ENCODE data around the gene ARMH4. TPM values are rescaled to one million over a fixed set of nuclear protein-coding genes. Genes with fewer than 3 reads are reported as not detected.

The ARMH4 gene, protein sequence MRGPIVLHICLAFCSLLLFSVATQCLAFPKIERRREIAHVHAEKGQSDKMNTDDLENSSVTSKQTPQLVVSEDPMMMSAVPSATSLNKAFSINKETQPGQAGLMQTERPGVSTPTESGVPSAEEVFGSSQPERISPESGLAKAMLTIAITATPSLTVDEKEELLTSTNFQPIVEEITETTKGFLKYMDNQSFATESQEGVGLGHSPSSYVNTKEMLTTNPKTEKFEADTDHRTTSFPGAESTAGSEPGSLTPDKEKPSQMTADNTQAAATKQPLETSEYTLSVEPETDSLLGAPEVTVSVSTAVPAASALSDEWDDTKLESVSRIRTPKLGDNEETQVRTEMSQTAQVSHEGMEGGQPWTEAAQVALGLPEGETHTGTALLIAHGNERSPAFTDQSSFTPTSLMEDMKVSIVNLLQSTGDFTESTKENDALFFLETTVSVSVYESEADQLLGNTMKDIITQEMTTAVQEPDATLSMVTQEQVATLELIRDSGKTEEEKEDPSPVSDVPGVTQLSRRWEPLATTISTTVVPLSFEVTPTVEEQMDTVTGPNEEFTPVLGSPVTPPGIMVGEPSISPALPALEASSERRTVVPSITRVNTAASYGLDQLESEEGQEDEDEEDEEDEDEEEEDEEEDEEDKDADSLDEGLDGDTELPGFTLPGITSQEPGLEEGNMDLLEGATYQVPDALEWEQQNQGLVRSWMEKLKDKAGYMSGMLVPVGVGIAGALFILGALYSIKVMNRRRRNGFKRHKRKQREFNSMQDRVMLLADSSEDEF
- 10 to 100 TPM; 17.3 to 30.7 TPM for total RNA-seq
- polyA plus RNA-seq (2013, experiment 1 of 2) = 31.7 TPM
- 29.4 TPM for polyA plus RNA-seq (2013, experiment 2 of 2)
- long read RNA-seq, experiment 1, full-length matches to known transcripts = 3 of 8 reads
- long read RNA-seq, experiment 1, partial matches to known transcripts = 4 of 8 reads
- long read RNA-seq, experiment 1, other reads (novel, unspliced or antisense) = 1 of 8 reads
- long read RNA-seq, experiment 2, full-length matches to known transcripts = 31 of 44 reads
- long read RNA-seq, experiment 2, partial matches to known transcripts = 5 of 44 reads
- long read RNA-seq, experiment 2, other reads (novel, unspliced or antisense) = 8 of 44 reads
- long read RNA-seq, experiment 3, full-length matches to known transcripts = 63 of 194 reads
- long read RNA-seq, experiment 3, partial matches to known transcripts = 117 of 194 reads
- long read RNA-seq, experiment 3, other reads (novel, unspliced or antisense) = 14 of 194 reads
- long read RNA-seq, experiment 4, partial matches to known transcripts = 0 of 8 reads
- long read RNA-seq, experiment 4, other reads (novel, unspliced or antisense) = 8 of 8 reads

DNA sequence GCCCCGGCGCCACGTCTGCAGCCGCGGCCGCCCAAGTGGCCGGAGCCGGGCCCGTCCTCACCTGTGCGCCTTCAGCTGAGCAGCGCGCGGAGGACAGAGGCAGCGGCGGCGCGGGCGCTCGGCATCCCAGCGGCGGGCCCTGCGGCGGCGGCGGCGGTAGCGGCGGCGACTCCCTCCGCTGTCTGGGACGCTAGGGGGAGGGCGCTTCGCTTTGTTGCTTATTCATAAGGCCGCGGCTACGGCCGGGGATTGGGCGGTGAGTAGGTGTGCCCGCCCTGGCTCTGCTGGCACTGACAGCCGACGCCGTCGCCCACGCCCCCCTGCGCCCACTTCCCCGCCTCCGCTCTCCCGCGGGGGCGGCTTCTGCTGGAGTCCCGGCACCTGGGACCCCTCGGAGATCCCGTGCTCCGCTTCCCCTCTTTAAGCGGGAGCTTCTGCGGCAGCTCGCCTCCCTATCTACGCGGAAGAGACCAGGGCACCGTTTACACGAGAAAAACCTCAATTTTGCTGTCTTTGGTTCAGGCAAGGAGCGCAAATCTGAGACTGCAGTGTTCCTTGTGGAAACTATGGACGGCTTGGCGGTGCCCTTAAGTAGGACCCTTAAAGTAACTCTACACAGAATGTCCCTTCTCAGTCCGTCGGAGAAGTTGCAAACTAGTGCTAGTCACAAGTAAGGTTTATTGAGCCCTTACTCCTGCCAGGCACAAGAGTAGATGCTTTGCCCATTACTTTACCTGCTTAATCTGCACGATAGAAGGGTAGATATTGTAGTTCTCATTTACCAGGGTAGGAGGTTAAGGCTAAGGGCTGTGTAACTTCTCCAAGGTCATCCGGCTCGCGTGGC, at the start of gene ARMH4:
TSS of gene ARMH4 (minus strand) at position 200 of the 844 bp plus-strand sequence. CDS start 12,855 bp downstream, outside the sequence.
- Histone ChIP-seq H3K9me3 (ENCODE audit: control insufficient read depth, low read length) (no peaks in the 10 kb centered on the region), H3K9ac (ENCODE audit: extremely low read depth, low read length, poor library complexity, severe bottlenecking) (peak within 1 kb of the TSS; percentile 45), H3K4me1 (ENCODE audit: control insufficient read depth, insufficient read depth, low read length) (peaks cover 4% of the 10 kb centered on the region), H3K27me3 (ENCODE audit: control insufficient read depth, insufficient read depth, low read length, poor library complexity, severe bottlenecking) (peaks cover 19% of the 10 kb centered on the region), H3K36me3 (ENCODE audit: control insufficient read depth, insufficient read depth, low read length) (no peaks in the 10 kb centered on the region), H3K4me3 (ENCODE audit: low read length) (peak within 1 kb of the TSS; percentile 85), H3K27ac (ENCODE audit: low read depth, low read length) (peak within 1 kb of the TSS; percentile 81)
- Mint-ChIP-seq H3K9me3 (no peaks in the 10 kb centered on the region), H3K27me3 (ENCODE audit: insufficient read depth) (peaks cover 21% of the 10 kb centered on the region), H3K27ac (peak within 1 kb of the TSS; percentile 91), H3K4me1 (peaks cover 35% of the 10 kb centered on the region), H3K4me3 (peak within 1 kb of the TSS; percentile 79), H3K36me3 (ENCODE audit: low read depth) (no peaks in the 10 kb centered on the region)
- peak; percentile 96 for DNase-seq
- TF ChIP-seq, protein P1, sequence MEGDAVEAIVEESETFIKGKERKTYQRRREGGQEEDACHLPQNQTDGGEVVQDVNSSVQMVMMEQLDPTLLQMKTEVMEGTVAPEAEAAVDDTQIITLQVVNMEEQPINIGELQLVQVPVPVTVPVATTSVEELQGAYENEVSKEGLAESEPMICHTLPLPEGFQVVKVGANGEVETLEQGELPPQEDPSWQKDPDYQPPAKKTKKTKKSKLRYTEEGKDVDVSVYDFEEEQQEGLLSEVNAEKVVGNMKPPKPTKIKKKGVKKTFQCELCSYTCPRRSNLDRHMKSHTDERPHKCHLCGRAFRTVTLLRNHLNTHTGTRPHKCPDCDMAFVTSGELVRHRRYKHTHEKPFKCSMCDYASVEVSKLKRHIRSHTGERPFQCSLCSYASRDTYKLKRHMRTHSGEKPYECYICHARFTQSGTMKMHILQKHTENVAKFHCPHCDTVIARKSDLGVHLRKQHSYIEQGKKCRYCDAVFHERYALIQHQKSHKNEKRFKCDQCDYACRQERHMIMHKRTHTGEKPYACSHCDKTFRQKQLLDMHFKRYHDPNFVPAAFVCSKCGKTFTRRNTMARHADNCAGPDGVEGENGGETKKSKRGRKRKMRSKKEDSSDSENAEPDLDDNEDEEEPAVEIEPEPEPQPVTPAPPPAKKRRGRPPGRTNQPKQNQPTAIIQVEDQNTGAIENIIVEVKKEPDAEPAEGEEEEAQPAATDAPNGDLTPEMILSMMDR (conservative IDR thresholded peaks at IDR 0.05) = peak; percentile 48
- 1 to 2% methylated on average over 42 to 70 of the region's 70 CpGs for WGBS, 2 experiments (ENCODE audit: insufficient coverage in 1 of 2, insufficient read length in 1 of 2)

DNA sequence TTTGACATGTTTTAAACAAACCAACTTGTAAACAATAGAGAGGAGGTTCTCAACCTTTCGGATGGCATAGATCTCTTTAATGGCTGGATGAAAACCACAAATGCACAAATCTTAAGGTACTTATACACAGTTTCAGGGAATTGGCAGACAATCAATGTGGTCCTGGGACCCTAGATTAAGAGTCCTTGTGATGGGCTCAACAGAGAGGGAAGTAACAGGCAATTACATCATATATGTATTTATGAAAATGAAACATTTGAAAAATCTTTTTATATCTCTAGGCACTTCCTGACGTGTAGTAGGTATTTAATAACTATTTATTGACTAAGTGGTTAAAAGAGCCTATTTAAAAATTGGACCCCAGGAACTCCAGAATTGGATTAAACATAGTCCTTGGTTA, 48.8 kb upstream of the ARMH4 start:
- Histone ChIP-seq H3K4me3 (ENCODE audit: low read length) (peak overlapping the region; percentile 91), H3K27ac (ENCODE audit: low read depth, low read length) (no peak overlapping the region), H3K27me3 (ENCODE audit: control insufficient read depth, insufficient read depth, low read length, poor library complexity, severe bottlenecking) (peaks cover 6% of the 10 kb centered on the region), H3K36me3 (ENCODE audit: control insufficient read depth, insufficient read depth, low read length) (peaks cover 14% of the 10 kb centered on the region), H3K4me1 (ENCODE audit: control insufficient read depth, insufficient read depth, low read length) (no peaks in the 10 kb centered on the region), H3K9me3 (ENCODE audit: control insufficient read depth, low read length) (no peaks in the 10 kb centered on the region), H3K9ac (ENCODE audit: extremely low read depth, low read length, poor library complexity, severe bottlenecking) (peak overlapping the region; percentile 72)
- peak overlapping the region; percentile 93 for H3K4me3 Mint-ChIP-seq
- WGBS, 2 experiments (ENCODE audit: insufficient coverage in 1 of 2, insufficient read length in 1 of 2) = 29 to 60% methylated on average over 2 of the region's 2 CpGs
- H3K27me3 Mint-ChIP-seq (ENCODE audit: insufficient read depth) = peaks cover 4% of the 10 kb centered on the region
- H3K27ac Mint-ChIP-seq = peak overlapping the region; percentile 92
- H3K9me3 Mint-ChIP-seq = no peaks in the 10 kb centered on the region
- TF ChIP-seq, protein P1 (conservative IDR thresholded peaks at IDR 0.05) = no peak
- peaks cover 8% of the 10 kb centered on the region for H3K36me3 Mint-ChIP-seq (ENCODE audit: low read depth)
- DNase-seq = no peak
- peaks cover 4% of the 10 kb centered on the region for H3K4me1 Mint-ChIP-seq
